HepG2 (cell line): ENCODE measurements around the gene FAM163A. TPM values are rescaled to one million over a fixed set of nuclear protein-coding genes. Genes with fewer than 3 reads are reported as not detected.

Experiments
- ATAC-seq: fragments of 200-7000 bp; cut with Tn5 transposase; 3 replicates; pipeline ENCODE4 v1.9.1; 2020; ENCODE audit warnings: mild to moderate bottlenecking, moderate library complexity
- BruUV-seq: library from RNA; stranded (reverse); fragments of 400-500 nt; replicated peaks from 2 replicates; lab custom pipeline; 2021; lab: Mats Ljungman, UMichigan
- CTCF ChIA-PET: fragments of 300-600 bp; formaldehyde crosslinking; extraction: SDS; loops from one replicate; lab custom pipeline; 2021; ENCODE audit warnings: low total read pairs, inconsistent platforms, low intra/inter-chr PET ratio; lab: Yijun Ruan, JAX
- POLR2A ChIA-PET: fragments of 350-600 bp; sonication (Branson Sonifier 250); formaldehyde crosslinking; loops from one replicate; lab custom pipeline; 2020; ENCODE audit warnings: antibody characterized with exemption, inconsistent platforms; lab: Yijun Ruan, JAX
- DNase-seq: peaks from one replicate; pipeline ENCODE4 v3.0.0-alpha.2; 2015; ENCODE audit warnings: low spot score
- FAIRE-seq: peaks from 3 replicates; lab custom pipeline; 2011; peaks lifted over from hg19 to GRCh38; lab: Jason Lieb, UNC
- H2AFZ ChIP-seq: one replicate; pipeline ENCODE4 v1.6.1; 2011; ENCODE audit warnings: low read length, inconsistent platforms
- H3K27ac ChIP-seq: fragments of 300-600 bp; 3 replicates; pipeline ENCODE4 v1.8.0; 2011; ENCODE audit warnings: mixed run types, mild to moderate bottlenecking, mixed read lengths, low read length, inconsistent platforms; ENCODE audit not compliant: insufficient read depth; ENCODE audit errors: extremely low read length
- H3K27me3 ChIP-seq, 2 experiments: fragments of 200-600 bp in 1 of 2; 2 replicates in 1 of 2; 3 replicates in 1 of 2; pipeline versions ENCODE4 v1.6.0 to v1.8.0; 2011; ENCODE audit warnings: low read length in 2 of 2, mild to moderate bottlenecking in 2 of 2, moderate library complexity in 2 of 2, inconsistent platforms in 1 of 2; ENCODE audit not compliant: insufficient read depth in 2 of 2, control insufficient read depth in 1 of 2
- H3K36me3 ChIP-seq, 2 experiments: fragments of 200-600 bp in 1 of 2; replicated peaks in 1 of 2; 2 replicates in 1 of 2; 3 replicates in 1 of 2; pipeline versions ENCODE4 v1.5.1 to v1.8.0; 2011; ENCODE audit warnings: low read length in 2 of 2, inconsistent platforms in 1 of 2; ENCODE audit not compliant: insufficient read depth in 2 of 2, control insufficient read depth in 1 of 2
- H3K4me1 ChIP-seq: 2 replicates; pipeline ENCODE4 v1.5.1; 2012; ENCODE audit warnings: low read length, inconsistent platforms; ENCODE audit not compliant: insufficient read depth
- H3K4me2 ChIP-seq: 2 replicates; pipeline ENCODE4 v1.6.0; 2011; ENCODE audit warnings: low read depth, low read length, inconsistent platforms
- H3K4me3 ChIP-seq, 3 experiments: fragments of 200-600 bp in 1 of 3; sonication (generic), shearing (Covaris generic) in 1 of 3; replicated peaks in 1 of 3; 2 replicates each; pipeline ENCODE4 v1.5.1; 2011 to 2016; ENCODE audit warnings: low read length in 3 of 3, inconsistent platforms in 2 of 3, low read depth in 2 of 3, mild to moderate bottlenecking in 2 of 3, control low read depth in 1 of 3, mixed read lengths in 1 of 3; ENCODE audit not compliant: insufficient read depth in 1 of 3
- H3K79me2 ChIP-seq: one replicate; pipeline ENCODE4 v1.6.1; 2011; ENCODE audit warnings: low read length, inconsistent platforms; ENCODE audit not compliant: insufficient read depth
- H3K9ac ChIP-seq: 2 replicates; pipeline ENCODE4 v1.6.0; 2011; ENCODE audit warnings: mild to moderate bottlenecking, low read depth, low read length, inconsistent platforms; ENCODE audit not compliant: insufficient read depth
- H3K9me3 ChIP-seq: 2 replicates; pipeline ENCODE4 v1.5.1; 2012; ENCODE audit warnings: mild to moderate bottlenecking, low read length
- H4K20me1 ChIP-seq: 2 replicates; pipeline ENCODE4 v1.6.0; 2011; ENCODE audit warnings: inconsistent platforms, mild to moderate bottlenecking, low read length, moderate library complexity; ENCODE audit not compliant: insufficient read depth
- GLI4 ChIP-seq: sonication (generic); formaldehyde crosslinking; IDR thresholded peaks from 2 replicates; pipeline ENCODE4 v1.5.1; 2020; ENCODE audit warnings: missing genetic modification reagents, mild to moderate bottlenecking, moderate library complexity, borderline replicate concordance
- SALL1 ChIP-seq: sonication (generic); formaldehyde crosslinking; IDR thresholded peaks from 2 replicates; pipeline ENCODE4 v1.8.0; 2022; ENCODE audit warnings: mild to moderate bottlenecking, missing genetic modification reagents
- SP140L ChIP-seq: sonication (generic); formaldehyde crosslinking; IDR thresholded peaks from 2 replicates; pipeline ENCODE4 v1.4.0; 2020; ENCODE audit warnings: missing genetic modification reagents, borderline replicate concordance
- ZBTB33 ChIP-seq: sonication (generic); formaldehyde crosslinking; IDR thresholded peaks from 2 replicates; pipeline ENCODE4 v1.4.0; 2020; ENCODE audit warnings: missing genetic modification reagents
- ZNF276 ChIP-seq: sonication (generic); formaldehyde crosslinking; IDR thresholded peaks from 2 replicates; pipeline ENCODE4 v1.4.0; 2020; ENCODE audit warnings: mild to moderate bottlenecking, low read depth, missing genetic modification reagents
- ZNF441 ChIP-seq: sonication (generic); formaldehyde crosslinking; IDR thresholded peaks from 2 replicates; pipeline ENCODE4 v1.7.0; 2021; ENCODE audit warnings: missing genetic modification reagents, borderline replicate concordance
- WGBS: methylation state at CpG from one replicate; pipeline ENCODE4 v1.1.6; 2017; ENCODE audit warnings: low lambda C conversion rate; 5-methylcytosine and 5-hydroxymethylcytosine counted together
- in situ Hi-C: cut with HindIII; loops from 2 replicates; pipeline ENCODE4 v1.10.0; 2017; ENCODE audit warnings: low pct_unique_long_range_greater_than_20kb; ENCODE audit not compliant: extremely low pct_ligation_motif_present
- intact Hi-C: fragments of 100-400 bp; cut with micrococcal nuclease; formaldehyde crosslinking; loops from one replicate; pipeline ENCODE4 v1.10.0; 2022; ENCODE audit not compliant: unreplicated experiment
- polyA plus RNA-seq, 8 experiments: library from polyadenylated mRNA; depleted of rRNA in 3 of 8; stranded (reverse) in 7 of 8; unstranded in 1 of 8; fragments of >200 nt; fragmentation: Illumina TruSeq in 4 of 8; extraction: Trizol in 4 of 8; gene quantifications; 2 replicates each; pipeline versions ENCODE4 v1.2.1 to v1.2.3, GENCODE V29; 2011 to 2016; ENCODE audit warnings: low read depth in 4 of 8, missing spikeins in 1 of 8, mixed read lengths in 1 of 8; ENCODE audit not compliant: insufficient read depth in 1 of 8
- total RNA-seq, 5 experiments: library from RNA; depleted of rRNA; stranded (reverse); fragments of >200 nt; fragmentation: Illumina TruSeq; extraction: Trizol; gene quantifications; 2 replicates each; pipeline ENCODE4 v1.2.3, GENCODE V29; 2016; ENCODE audit warnings: low read depth in 1 of 5

Gene FAM163A
- total and polyA plus RNA-seq, 2 of the 13 experiments (the other 11 are each of a cell fraction or from before 2014, with no cell fraction given), result not detected

- no peak overlapping the region for H3K4me2 ChIP-seq
- H4K20me1 ChIP-seq, result no peaks in the 10 kb centered on the region
- peaks cover 1 to 42% of the 10 kb centered on the region in 2 experiments; a peak in 4 of 5 replicates for H3K27me3 ChIP-seq
- TF ChIP-seq ZBTB33 (CRISPR knock-in tag) (no peak), SP140L (CRISPR knock-in tag) (no peak), GLI4 (CRISPR knock-in tag) (no peak), SALL1 (CRISPR knock-in tag) (no peak), ZNF276 (CRISPR knock-in tag) (no peak), ZNF441 (CRISPR knock-in tag) (no peak)
- intact Hi-C loops (no loop called here), in situ Hi-C loops (no loop called here)
- H3K9me3 ChIP-seq, result no peaks in the 10 kb centered on the region
- no peak for DNase-seq
- WGBS, result 7% methylated on average over 4 of the region's 4 CpGs
- H3K79me2 ChIP-seq, result no peaks in the 10 kb centered on the region
- no peak for FAIRE-seq
- peaks cover 9% of the 10 kb centered on the region; the same call in 1 of the 2 replicates for H3K4me1 ChIP-seq
- no peak overlapping the region for H3K4me3 ChIP-seq
- H3K36me3 ChIP-seq, result no peaks in the 10 kb centered on the region
- BruUV-seq, result no TSS peak
- no peak for ATAC-seq
- H2AFZ ChIP-seq, result no peak overlapping the region
- CTCF ChIA-PET, result no interaction called here
- no peak overlapping the region for H3K27ac ChIP-seq
- H3K9ac ChIP-seq, result no peak overlapping the region
- POLR2A ChIA-PET, result interaction anchor here (1.3 kb wide), 1 partner anchor 530 kb away, joined by 3 read pairs; the partner anchor contains the start of gene SOAT1
Observed at GRCh38 chr1:179823693-179824092, 80.6 kb downstream of the FAM163A start.
